Activated naive CD4-positive, alpha-beta T cell treated with anti-CD3 and anti-CD28 coated beads for 36 hours (primary cell): Measurements from ENCODE around the gene CKS2. TPM values are rescaled to one million over a fixed set of nuclear protein-coding genes. Genes with fewer than 3 reads are reported as not detected.
"Not testable (repeated sequence)": the region's sequence is repeated elsewhere in the genome, so short reads cannot be mapped to it uniquely, and the experiment has no call there.

ENCODE experiments used
- CTCF ChIA-PET: fragments of 350-600 bp; sonication (Branson Sonifier 250); formaldehyde crosslinking; loops from one replicate; lab custom pipeline; 2021; ENCODE audit warnings: antibody characterized with exemption; lab: Charles Lee
- DNase-seq: peaks from one replicate; pipeline ENCODE4 v3.0.0-alpha.2; 2020
- H3K27ac Mint-ChIP-seq: one replicate; pipeline ENCODE4 v1.8.0; 2021; ENCODE audit warnings: mild to moderate bottlenecking, mixed read lengths
- H3K27me3 Mint-ChIP-seq: one replicate; pipeline ENCODE4 v1.8.0; 2021; ENCODE audit warnings: low read depth, mixed read lengths
- H3K36me3 Mint-ChIP-seq: one replicate; pipeline ENCODE4 v1.8.0; 2021; ENCODE audit warnings: low read depth, mixed read lengths
- H3K4me1 Mint-ChIP-seq: one replicate; pipeline ENCODE4 v1.8.0; 2021; ENCODE audit warnings: low read depth, mixed read lengths
- H3K4me3 Mint-ChIP-seq: one replicate; pipeline ENCODE4 v1.8.0; 2021; ENCODE audit warnings: mild to moderate bottlenecking, moderate library complexity, mixed read lengths
- H3K9me3 Mint-ChIP-seq: one replicate; pipeline ENCODE4 v1.8.0; 2021; ENCODE audit warnings: mixed read lengths
- intact Hi-C: fragments of 100-400 bp; cut with micrococcal nuclease; formaldehyde crosslinking; loops from one replicate; pipeline ENCODE4 v1.15.1; 2023
- total RNA-seq, 2 experiments: library from RNA; stranded (reverse); gene quantifications; one replicate each; pipeline ENCODE4 v1.2.3, GENCODE V29; 2021

The CKS2 gene
- total RNA-seq, 2 experiments from 2014 or later, result 278 to 292 TPM

DNA sequence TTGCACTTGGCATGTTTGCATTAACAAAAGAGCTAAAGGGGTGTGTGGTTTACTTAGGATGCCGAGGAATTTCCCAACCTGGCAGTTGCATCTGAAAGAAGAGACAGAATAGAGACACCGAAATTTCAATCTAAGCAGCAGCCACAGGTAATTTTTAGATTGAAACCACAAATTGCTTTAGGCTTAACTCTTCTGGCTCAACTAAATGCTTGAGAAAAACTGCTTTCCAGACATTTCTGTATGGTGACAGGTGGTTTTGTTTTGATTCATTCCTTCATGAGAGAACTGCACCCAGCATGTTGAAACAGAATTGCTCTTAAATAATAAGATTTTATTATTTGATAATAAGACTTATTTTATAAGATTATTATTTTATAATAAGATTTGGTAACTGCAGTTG lies 28.8 kb downstream of the CKS2 start:
- CTCF ChIA-PET, result no interaction called here

DNA sequence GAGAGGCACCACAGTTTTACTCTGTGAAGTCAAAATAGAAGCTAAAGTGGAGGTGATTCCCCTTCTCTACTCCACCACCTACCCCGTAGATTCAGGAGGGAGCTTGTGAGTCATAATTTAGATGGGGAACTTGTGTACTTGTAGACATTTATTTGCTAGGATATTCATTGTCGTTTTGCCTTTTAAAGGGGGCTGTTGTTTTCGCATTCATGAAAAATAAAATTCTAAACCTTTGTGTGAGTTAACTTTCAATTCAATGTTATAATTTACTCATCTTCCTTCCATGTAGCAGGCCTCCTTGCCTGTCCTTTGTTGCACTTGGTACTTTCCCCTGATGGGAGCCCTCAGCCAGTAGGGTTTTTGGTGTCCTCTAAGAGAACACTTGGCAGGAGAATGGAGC lies 29.3 kb downstream of the CKS2 start:
- Mint-ChIP-seq H3K4me1 (peaks cover 48% of the 10 kb centered on the region), H3K36me3 (peaks cover 64% of the 10 kb centered on the region), H3K27me3 (no peaks in the 10 kb centered on the region), H3K27ac (peak overlapping the region; percentile 67), H3K4me3 (no peak overlapping the region), H3K9me3 (no peaks in the 10 kb centered on the region)
- DNase-seq, result peak; percentile 31
- CTCF ChIA-PET, result no interaction called here
- intact Hi-C loops, result loop anchor here (1.0 to 2.0 kb wide), 3 partner anchors 21 to 82 kb away; no protein-coding TSS in a partner anchor

More for the DNA sequence above, 28.8 kb downstream of the CKS2 start:
- H3K9me3 Mint-ChIP-seq, result no peaks in the 10 kb centered on the region
- intact Hi-C loops, result loop anchor here (1.0 to 2.0 kb wide), 3 partner anchors 21 to 82 kb away; no protein-coding TSS in a partner anchor
- peak overlapping the region; percentile 71 for H3K27ac Mint-ChIP-seq
- peaks cover 62% of the 10 kb centered on the region for H3K36me3 Mint-ChIP-seq
- DNase-seq, result no peak
- peaks cover 48% of the 10 kb centered on the region for H3K4me1 Mint-ChIP-seq
- H3K27me3 Mint-ChIP-seq, result no peaks in the 10 kb centered on the region
- H3K4me3 Mint-ChIP-seq, result no peak overlapping the region

DNA sequence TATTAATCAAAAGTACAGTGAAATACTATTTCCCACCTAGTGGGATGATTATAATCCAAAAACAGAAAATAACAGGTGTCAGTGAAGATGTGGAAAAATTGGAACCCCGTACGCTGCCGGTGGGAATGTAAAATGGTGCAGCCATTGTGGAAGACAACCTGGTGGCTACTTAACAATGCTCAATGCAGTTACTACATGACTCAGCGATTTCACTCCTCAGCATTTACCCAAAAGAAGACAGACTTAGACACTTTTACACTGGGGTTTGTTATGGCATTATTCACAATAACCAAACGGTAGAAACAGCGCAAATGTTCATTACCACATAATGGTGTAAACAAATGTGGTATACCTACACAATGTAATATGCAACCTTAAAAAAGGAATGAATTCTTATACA lies 31.2 kb downstream of the CKS2 start:
- no peak for DNase-seq
- no peak overlapping the region for H3K27ac Mint-ChIP-seq
- peaks cover 48% of the 10 kb centered on the region for H3K4me1 Mint-ChIP-seq
- no peak overlapping the region for H3K4me3 Mint-ChIP-seq
- no peaks in the 10 kb centered on the region for H3K27me3 Mint-ChIP-seq
- CTCF ChIA-PET, result no interaction called here
- intact Hi-C loops, result no loop called here
- H3K36me3 Mint-ChIP-seq, result peaks cover 67% of the 10 kb centered on the region
- no peaks in the 10 kb centered on the region for H3K9me3 Mint-ChIP-seq

DNA sequence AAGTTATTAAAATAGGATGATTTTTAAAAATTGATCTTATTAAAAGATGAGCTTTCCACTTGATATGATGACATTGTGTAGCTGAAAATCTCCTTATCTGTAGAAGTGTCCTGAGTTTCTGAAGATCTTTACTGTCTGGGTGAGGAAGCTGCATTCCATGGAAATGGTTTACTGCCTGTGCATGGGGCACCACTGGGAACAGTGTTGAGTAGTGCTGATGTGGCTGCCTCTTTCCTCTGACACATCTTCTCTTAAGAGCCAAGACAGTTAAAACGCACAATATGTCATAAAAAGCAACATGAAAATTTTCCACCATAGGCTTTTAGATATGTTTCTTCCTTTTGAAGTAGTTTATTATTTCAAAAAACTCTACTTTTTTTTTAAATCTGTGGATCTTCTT lies 32.0 kb downstream of the CKS2 start:
- Mint-ChIP-seq H3K27ac (no peak overlapping the region), H3K4me3 (no peak overlapping the region), H3K9me3 (no peaks in the 10 kb centered on the region), H3K27me3 (no peaks in the 10 kb centered on the region), H3K4me1 (peaks cover 45% of the 10 kb centered on the region), H3K36me3 (peaks cover 62% of the 10 kb centered on the region)
- intact Hi-C loops, result no loop called here
- CTCF ChIA-PET, result interaction anchor here (1.3 kb wide), 1 partner anchor 206 kb away, joined by 3 read pairs; no protein-coding TSS in a partner anchor
- DNase-seq, result no peak

DNA sequence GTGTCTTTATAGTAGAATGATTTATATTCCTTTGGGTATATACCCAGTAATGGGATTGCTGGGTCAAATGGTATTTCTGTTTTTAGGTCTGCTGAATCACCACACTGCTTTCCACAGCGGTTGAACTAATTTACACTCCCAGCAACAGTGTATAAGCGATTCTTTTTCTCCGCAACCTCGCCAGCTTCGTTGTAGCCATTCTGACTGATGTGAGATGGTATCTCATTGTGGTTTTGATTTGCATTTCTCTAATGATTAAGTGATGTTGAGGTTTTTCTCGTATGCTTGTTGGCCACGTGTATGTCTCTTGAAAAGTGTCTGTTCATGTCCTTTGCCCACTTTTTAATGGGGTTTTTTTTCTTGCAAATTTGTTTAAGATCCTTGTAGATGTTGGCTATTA lies 32.8 kb downstream of the CKS2 start:
- H3K4me1 Mint-ChIP-seq, result peaks cover 38% of the 10 kb centered on the region

DNA sequence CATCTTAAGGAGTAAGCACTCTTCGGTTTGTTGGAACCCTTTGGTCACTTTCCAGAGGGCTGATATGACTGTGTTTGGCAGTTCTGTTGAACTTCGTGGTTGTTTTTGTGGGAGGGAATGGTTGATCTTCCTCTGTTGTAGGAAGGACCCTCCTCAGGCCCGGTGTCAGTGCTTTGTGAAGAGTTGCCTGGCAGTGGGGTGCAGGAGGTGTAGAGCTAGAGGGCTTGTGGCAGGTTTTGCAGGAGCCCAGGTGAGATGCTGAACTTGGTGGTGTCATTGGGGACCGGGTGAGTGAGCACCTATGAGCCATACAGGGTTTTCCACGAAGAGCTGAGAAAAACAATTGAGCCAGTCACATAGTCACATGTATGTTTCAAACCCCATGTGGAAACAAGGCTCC lies 34.5 kb downstream of the CKS2 start:
- intact Hi-C loops, result no loop called here
- H3K4me3 Mint-ChIP-seq, result no peak overlapping the region
- H3K4me1 Mint-ChIP-seq, result peaks cover 23% of the 10 kb centered on the region
- H3K27me3 Mint-ChIP-seq, result no peaks in the 10 kb centered on the region
- CTCF ChIA-PET, result interaction anchor here (1.1 kb wide), 1 partner anchor 30 kb away, joined by 4 read pairs; no protein-coding TSS in a partner anchor
- DNase-seq, result no peak
- peaks cover 62% of the 10 kb centered on the region for H3K36me3 Mint-ChIP-seq
- H3K9me3 Mint-ChIP-seq, result no peaks in the 10 kb centered on the region
- peak overlapping the region; percentile 10 for H3K27ac Mint-ChIP-seq

More for the DNA sequence above, 32.8 kb downstream of the CKS2 start:
- DNase-seq, H3K4me3 Mint-ChIP-seq, H3K27me3 Mint-ChIP-seq, H3K27ac Mint-ChIP-seq, intact Hi-C loops, H3K9me3 Mint-ChIP-seq: not testable (repeated sequence)
- H3K36me3 Mint-ChIP-seq, result peaks cover 59% of the 10 kb centered on the region
- CTCF ChIA-PET, result interaction anchor here (1.3 kb wide), 1 partner anchor 205 kb away, joined by 3 read pairs; no protein-coding TSS in a partner anchor

DNA sequence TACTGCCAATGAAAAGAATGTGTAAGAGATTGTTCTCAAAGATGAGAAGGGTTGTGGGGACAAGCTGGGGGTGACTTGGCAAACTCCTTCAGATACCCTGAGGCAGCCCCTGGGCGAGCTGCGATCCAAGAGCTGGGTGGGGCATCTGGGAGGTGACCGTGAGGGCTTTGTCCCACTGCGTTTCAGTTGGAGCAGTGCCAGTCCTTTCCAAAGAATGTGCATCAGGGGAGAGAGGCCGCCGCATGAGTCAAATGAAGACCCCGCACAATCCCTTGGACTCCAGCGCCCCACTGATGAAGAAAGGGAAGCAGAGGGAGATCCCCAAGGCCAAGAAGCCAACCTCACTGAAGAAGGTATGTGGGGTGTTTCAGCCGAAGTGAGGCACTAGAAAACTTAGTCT lies 35.7 kb downstream of the CKS2 start:
- CTCF ChIA-PET, result no interaction called here
- no peak for DNase-seq
- H3K4me1 Mint-ChIP-seq, result peaks cover 19% of the 10 kb centered on the region
- no peaks in the 10 kb centered on the region for H3K27me3 Mint-ChIP-seq
- intact Hi-C loops, result no loop called here
- no peak overlapping the region for H3K4me3 Mint-ChIP-seq
- H3K27ac Mint-ChIP-seq, result no peak overlapping the region
- H3K36me3 Mint-ChIP-seq, result peaks cover 59% of the 10 kb centered on the region
- H3K9me3 Mint-ChIP-seq, result no peaks in the 10 kb centered on the region

DNA sequence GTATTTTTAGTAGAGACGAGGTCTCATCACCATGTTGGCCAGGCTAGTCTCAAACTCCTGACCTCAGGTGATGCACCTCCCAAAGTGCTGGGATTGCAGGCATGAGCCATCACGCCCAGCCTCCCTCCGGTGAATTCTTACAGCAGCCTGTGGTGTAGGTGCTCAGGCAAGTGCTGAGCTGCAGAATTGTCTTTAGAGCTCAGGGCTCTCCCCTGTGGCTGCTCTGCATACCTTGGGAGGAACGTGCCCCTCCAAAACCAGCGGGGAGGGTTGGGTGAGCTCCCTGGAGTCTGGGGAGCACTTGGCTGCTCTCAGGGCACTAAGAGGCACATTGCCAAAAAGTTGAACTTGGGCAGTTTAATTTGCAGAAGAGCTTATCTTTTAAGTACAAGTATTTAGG lies 36.7 kb downstream of the CKS2 start:
- Mint-ChIP-seq H3K4me1 (peaks cover 27% of the 10 kb centered on the region), H3K4me3 (no peak overlapping the region), H3K9me3 (no peaks in the 10 kb centered on the region), H3K27me3 (no peaks in the 10 kb centered on the region), H3K36me3 (peaks cover 57% of the 10 kb centered on the region), H3K27ac (no peak overlapping the region)
- CTCF ChIA-PET, result no interaction called here
- DNase-seq, result no peak
- intact Hi-C loops, result no loop called here

DNA sequence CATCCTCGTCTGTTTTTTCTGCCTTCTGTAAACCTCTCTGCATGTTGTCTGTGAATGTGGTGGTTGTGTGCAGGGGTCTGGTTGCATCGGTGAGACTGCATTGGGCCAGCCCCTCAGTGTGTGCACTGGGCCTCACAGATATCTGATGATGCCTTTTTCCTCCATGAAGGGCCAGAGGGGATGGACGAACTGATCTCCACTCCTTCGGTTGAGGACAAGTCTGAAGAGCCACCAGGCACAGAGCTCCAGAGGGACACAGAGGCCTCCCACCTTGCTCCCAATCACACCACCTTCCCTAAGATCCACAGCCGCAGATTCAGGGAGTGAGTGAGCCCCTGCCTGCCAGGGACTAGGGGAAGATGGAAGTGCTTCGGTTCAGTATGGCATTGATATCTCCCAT lies 38.6 kb downstream of the CKS2 start:
- CTCF ChIA-PET, result no interaction called here
- Mint-ChIP-seq H3K27me3 (no peaks in the 10 kb centered on the region), H3K9me3 (no peaks in the 10 kb centered on the region), H3K4me3 (no peak overlapping the region), H3K36me3 (peaks cover 45% of the 10 kb centered on the region), H3K4me1 (peaks cover 20% of the 10 kb centered on the region), H3K27ac (no peak overlapping the region)
- no peak for DNase-seq
- intact Hi-C loops, result no loop called here

DNA sequence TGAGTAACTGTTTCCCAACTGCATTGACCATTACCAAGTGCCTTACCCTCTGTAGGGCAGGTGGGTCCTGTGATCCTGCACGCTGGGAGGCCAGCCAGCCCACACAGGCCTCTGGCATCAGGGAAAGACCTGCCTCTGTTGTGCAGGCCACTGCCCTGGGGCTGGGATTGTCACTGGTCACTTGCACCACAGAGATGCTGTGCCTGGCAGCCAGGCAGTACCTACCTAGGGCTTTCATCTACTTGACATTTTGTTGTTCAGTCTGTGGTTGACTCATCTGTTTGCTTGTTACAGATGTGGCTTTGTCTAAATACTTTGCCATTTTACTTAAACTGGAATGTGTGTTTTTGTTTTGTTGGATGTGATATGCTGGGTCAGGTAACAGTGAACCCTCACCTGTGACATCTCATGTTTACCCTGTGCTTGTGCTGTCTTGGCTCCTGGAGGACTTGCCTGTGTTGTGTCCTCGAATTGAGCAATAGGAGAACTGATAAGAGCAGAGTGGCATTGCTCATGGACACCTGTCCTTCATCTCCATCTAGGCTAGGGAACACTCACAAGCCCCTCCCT lies 40.1 kb downstream of the CKS2 start:
- no peak for DNase-seq
- Mint-ChIP-seq H3K27ac (no peak overlapping the region), H3K9me3 (no peaks in the 10 kb centered on the region), H3K27me3 (no peaks in the 10 kb centered on the region), H3K36me3 (peaks cover 42% of the 10 kb centered on the region), H3K4me1 (peaks cover 20% of the 10 kb centered on the region), H3K4me3 (no peak overlapping the region)
- CTCF ChIA-PET, result no interaction called here
- intact Hi-C loops, result no loop called here

DNA sequence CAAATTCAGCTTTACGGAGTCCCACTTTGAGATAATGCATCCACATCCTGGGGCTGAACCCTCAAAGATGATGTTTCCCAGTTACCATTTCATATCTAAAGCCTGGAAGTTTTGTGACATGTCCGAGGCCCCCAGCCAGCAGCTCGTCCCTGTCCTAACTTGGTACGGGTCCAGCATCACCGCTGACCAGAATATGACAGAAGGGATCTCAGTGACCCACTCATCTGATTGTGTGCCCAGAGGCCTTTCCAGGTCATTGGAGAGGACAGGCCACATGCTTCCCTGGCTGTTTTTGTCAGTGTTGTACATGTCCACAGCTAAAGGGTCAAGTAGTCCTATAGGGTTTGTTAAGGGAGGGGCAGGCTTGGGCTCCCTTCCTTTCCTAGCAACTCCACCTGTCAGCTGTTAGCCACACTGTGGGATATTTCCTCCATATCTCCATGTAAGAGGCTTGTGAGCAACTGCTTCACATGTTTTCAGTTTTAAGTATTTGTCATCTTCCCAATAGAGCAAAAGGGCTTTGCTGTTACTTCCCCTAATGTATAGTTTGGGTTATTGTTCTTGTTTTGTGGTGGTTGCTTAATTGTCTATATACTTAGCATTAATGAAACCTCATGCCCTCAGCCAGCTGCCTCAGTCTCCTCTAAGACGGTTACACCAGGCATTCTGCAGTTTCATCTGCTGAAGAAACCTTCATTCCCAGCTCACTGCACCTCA lies 40.7 kb downstream of the CKS2 start:
- intact Hi-C loops, result no loop called here
- CTCF ChIA-PET, result no interaction called here
- H3K4me3 Mint-ChIP-seq, result no peak overlapping the region
- no peaks in the 10 kb centered on the region for H3K9me3 Mint-ChIP-seq
- no peak for DNase-seq
- H3K27ac Mint-ChIP-seq, result peak overlapping the region; percentile 63
- peaks cover 46% of the 10 kb centered on the region for H3K36me3 Mint-ChIP-seq
- no peaks in the 10 kb centered on the region for H3K27me3 Mint-ChIP-seq
- peaks cover 20% of the 10 kb centered on the region for H3K4me1 Mint-ChIP-seq

DNA sequence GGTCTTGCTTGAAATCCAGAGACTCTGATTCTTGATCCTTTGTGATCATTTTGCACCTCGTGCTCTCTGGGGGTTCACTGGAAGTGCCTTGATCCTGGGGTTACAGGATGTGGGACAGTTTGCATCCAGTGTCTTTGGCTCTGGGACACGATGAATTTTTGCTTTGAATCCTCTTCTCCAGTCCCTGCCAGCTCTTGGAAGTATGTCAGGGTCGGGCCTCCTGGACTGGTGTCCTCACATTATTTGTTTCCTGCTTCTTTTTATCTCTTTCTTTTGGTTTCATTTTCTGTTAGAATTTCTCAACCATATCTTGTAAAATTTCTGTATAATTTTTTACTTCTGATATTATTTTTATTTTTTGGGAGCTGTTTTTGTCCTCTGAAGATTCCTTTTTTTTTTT lies 41.5 kb downstream of the CKS2 start:
- CTCF ChIA-PET, result interaction anchor here (0.6 kb wide), 1 partner anchor 751 kb away, joined by 4 read pairs; no protein-coding TSS in a partner anchor

More for the DNA sequence above, 41.5 kb downstream of the CKS2 start:
- intact Hi-C loops, result no loop called here
- Mint-ChIP-seq H3K36me3 (peaks cover 45% of the 10 kb centered on the region), H3K27ac (peak overlapping the region; percentile 70), H3K4me3 (no peak overlapping the region), H3K4me1 (peaks cover 20% of the 10 kb centered on the region), H3K9me3 (no peaks in the 10 kb centered on the region), H3K27me3 (no peaks in the 10 kb centered on the region)
- DNase-seq, result no peak
